Karpas-422 (cell line): ENCODE measurements around the gene MED31. TPM values are rescaled to one million over a fixed set of nuclear protein-coding genes. Genes with fewer than 3 reads are reported as not detected.

ENCODE experiments used
- DNase-seq: peaks from one replicate; pipeline ENCODE4 v3.0.0-alpha.2; 2015
- H2AFZ ChIP-seq: fragments of 200-600 bp; sonication (generic); 2 replicates; pipeline ENCODE4 v1.6.1; 2014; ENCODE audit warnings: antibody characterized with exemption, low read length, mixed read lengths
- H3K27ac ChIP-seq: fragments of 200-600 bp; sonication (generic); 2 replicates; pipeline ENCODE4 v1.5.1; 2014; ENCODE audit warnings: mild to moderate bottlenecking, low read length, moderate library complexity
- H3K27me3 ChIP-seq: fragments of 200-600 bp; sonication (generic); 2 replicates; pipeline ENCODE4 v1.6.1; 2014; ENCODE audit warnings: low read length, mixed read lengths
- H3K36me3 ChIP-seq: fragments of 200-600 bp; sonication (generic); 2 replicates; pipeline ENCODE4 v1.6.1; 2014; ENCODE audit warnings: low read length, mixed read lengths; ENCODE audit not compliant: insufficient read depth
- H3K4me1 ChIP-seq: fragments of 200-600 bp; sonication (generic); 2 replicates; pipeline ENCODE4 v1.6.1; 2014; ENCODE audit warnings: mild to moderate bottlenecking, low read length, mixed read lengths
- H3K4me2 ChIP-seq: fragments of 200-600 bp; sonication (generic); 2 replicates; pipeline ENCODE4 v1.6.1; 2014; ENCODE audit warnings: low read length, low read depth, mild to moderate bottlenecking; ENCODE audit not compliant: poor library complexity, severe bottlenecking
- H3K4me3 ChIP-seq: fragments of 200-600 bp; sonication (generic); 2 replicates; pipeline ENCODE4 v1.5.1; 2014; ENCODE audit warnings: mild to moderate bottlenecking, antibody characterized with exemption, low read length, mixed read lengths
- H3K79me2 ChIP-seq: fragments of 200-600 bp; sonication (generic); 2 replicates; pipeline ENCODE4 v1.6.1; 2014; ENCODE audit warnings: mild to moderate bottlenecking, low read length, mixed read lengths
- H3K9ac ChIP-seq: fragments of 200-600 bp; sonication (generic); 2 replicates; pipeline ENCODE4 v1.6.0; 2014; ENCODE audit warnings: low read length
- H3K9me2 ChIP-seq: fragments of 200-600 bp; sonication (generic), shearing (Covaris generic); replicated peaks from 2 replicates; pipeline ENCODE4 v1.6.0; 2014; ENCODE audit warnings: mild to moderate bottlenecking, low read length, moderate library complexity; ENCODE audit not compliant: insufficient read depth
- H3K9me3 ChIP-seq: fragments of 300-700, 200-600 bp; sonication (generic); 2 replicates; pipeline ENCODE4 v1.6.1; 2014; ENCODE audit warnings: low read length, mixed read lengths
- H4K20me1 ChIP-seq: fragments of 200-600 bp; sonication (generic); 2 replicates; pipeline ENCODE4 v1.6.1; 2014; ENCODE audit warnings: mild to moderate bottlenecking, antibody characterized with exemption, low read length, low read depth; ENCODE audit not compliant: insufficient read depth
- total RNA-seq: library from RNA; depleted of rRNA; stranded (reverse); fragments of >200 nt; shearing (Covaris generic); gene quantifications from 2 replicates; pipeline ENCODE4 v1.2.3, GENCODE V29; 2014; ENCODE audit warnings: low replicate concordance

MED31 gene
- total RNA-seq, 1 experiment from 2014 or later: 45.3 TPM

GRCh38 chr17:6641247-6641863 lies 10.1 kb downstream of the MED31 start:
- H3K27ac ChIP-seq: peak overlapping the region; percentile 86
- no peaks in the 10 kb centered on the region for H4K20me1 ChIP-seq
- no peaks in the 10 kb centered on the region for H3K9me3 ChIP-seq
- peak overlapping the region; percentile 88 for H3K4me3 ChIP-seq
- H3K36me3 ChIP-seq: peaks cover 38% of the 10 kb centered on the region; the same call in 1 of the 2 replicates
- peak; percentile 66 for DNase-seq
- no peaks in the 10 kb centered on the region for H3K9me2 ChIP-seq
- H3K9ac ChIP-seq: peak overlapping the region; percentile 85
- H2AFZ ChIP-seq: no peak overlapping the region; the same call in 1 of the 2 replicates
- no peaks in the 10 kb centered on the region for H3K27me3 ChIP-seq
- H3K4me2 ChIP-seq: peak overlapping the region; percentile 71
- H3K4me1 ChIP-seq: peaks cover 36% of the 10 kb centered on the region
- peaks cover 85% of the 10 kb centered on the region for H3K79me2 ChIP-seq

DNA sequence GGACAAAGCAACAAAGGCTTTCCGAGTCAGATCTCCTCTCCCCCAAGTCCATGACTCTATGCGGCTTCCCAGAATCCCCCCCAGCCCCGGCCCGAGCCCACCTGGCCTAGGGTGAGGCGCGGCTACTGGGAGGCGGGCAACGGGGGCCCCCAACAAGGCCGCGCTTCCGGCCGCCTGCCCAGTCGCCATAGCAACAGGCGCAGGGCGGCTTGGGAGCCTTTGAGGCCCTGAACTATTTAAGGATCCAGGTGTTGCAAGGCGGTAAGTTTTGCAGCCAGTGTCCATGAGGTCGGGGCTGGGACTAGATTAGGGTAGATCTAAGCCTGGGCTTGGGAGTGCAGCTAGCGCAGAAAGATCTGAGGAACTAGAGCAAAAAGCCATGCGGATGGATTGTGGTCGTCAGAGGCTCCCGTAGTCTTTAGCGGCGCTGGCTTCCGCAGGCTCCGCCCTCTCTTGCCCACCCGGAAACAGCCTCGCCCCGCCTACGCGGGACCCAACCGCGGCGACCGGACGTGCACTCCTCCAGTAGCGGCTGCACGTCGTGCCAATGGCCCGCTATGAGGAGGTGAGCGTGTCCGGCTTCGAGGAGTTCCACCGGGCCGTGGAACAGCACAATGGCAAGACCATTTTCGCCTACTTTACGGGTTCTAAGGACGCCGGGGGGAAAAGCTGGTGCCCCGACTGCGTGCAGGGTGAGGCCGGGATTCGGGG lies 10.7 kb downstream of the MED31 start, which contains the start of the genes KIAA0753 and TXNDC17:
Gene KIAA0753, minus strand, starts transcription at position 176 of the 711 bp plus-strand sequence. CDS start 5,608 bp downstream, outside the sequence.
Gene TXNDC17, plus strand, starts transcription at position 525 of the 711 bp plus-strand sequence. Its CDS starts 23 bp downstream, at position 548.
- peak within 1 kb of the TSS; percentile 88 for H3K4me3 ChIP-seq
- H4K20me1 ChIP-seq: no peaks in the 10 kb centered on the region
- H3K27ac ChIP-seq: peak within 1 kb of the TSS; percentile 86
- H3K36me3 ChIP-seq: peaks cover 34% of the 10 kb centered on the region; the same call in 1 of the 2 replicates
- no peaks in the 10 kb centered on the region for H3K9me3 ChIP-seq
- H3K9ac ChIP-seq: peak within 1 kb of the TSS; percentile 85
- no peaks in the 10 kb centered on the region for H3K9me2 ChIP-seq
- H3K79me2 ChIP-seq: peaks cover 79% of the 10 kb centered on the region
- no peaks in the 10 kb centered on the region for H3K27me3 ChIP-seq
- H3K4me1 ChIP-seq: peaks cover 36% of the 10 kb centered on the region
- peak within 1 kb of the TSS; percentile 94 for H2AFZ ChIP-seq
- peak; percentile 97 for DNase-seq
- H3K4me2 ChIP-seq: peak within 1 kb of the TSS; percentile 71

DNA sequence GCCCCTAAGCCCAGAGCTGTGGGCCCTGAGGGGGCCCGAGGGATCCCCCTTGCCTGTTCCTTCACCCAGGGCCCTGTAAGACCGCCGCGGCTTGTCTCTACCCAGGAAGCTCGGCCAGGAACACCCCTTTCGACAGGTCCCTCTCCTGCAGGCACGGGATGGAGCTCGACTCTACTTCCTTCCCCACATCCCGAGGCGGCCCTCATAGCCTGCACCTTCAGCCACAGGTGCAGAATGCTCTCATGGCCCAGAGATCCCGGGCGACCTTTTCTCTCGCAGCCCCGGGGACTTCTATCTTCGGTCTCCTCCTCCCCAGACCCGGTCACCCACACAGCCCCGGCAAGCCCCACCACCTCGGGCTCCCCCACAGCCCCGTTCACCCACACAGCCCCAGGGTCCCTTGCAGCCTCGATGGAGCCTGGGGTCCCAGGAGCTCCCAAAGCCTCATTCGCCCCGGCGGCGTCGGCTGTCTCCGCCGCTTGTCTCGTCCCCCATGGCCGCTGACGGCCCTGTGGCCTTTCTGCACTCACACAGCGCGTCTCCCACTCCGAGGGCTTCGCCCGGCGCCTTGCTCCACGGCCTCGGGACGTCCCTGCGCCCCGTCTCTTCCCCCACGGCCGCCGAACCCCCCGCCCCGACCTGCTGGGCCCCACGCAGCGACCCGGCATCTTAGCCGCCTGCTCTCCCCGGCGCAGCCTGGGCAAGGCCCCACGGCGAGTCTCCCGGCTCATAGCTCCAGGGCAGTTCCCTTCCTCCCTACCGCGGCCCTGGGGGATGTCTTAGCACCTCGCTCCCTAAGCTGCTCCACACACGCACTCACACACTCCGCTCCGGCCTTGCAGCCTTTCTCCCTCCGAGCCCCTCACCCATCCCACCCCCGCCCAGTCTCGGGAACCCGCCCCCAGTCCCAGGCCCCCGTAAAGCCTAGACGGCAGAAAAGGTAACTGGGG lies 11.5 kb downstream of the MED31 start:
- Histone ChIP-seq H3K27me3 (no peaks in the 10 kb centered on the region), H3K4me3 (peak overlapping the region; percentile 88), H3K4me2 (peak overlapping the region; percentile 71), H3K27ac (peak overlapping the region; percentile 86), H4K20me1 (no peaks in the 10 kb centered on the region), H3K79me2 (peaks cover 70% of the 10 kb centered on the region), H3K9me2 (no peaks in the 10 kb centered on the region), H3K9me3 (no peaks in the 10 kb centered on the region), H2AFZ (no peak overlapping the region; the same call in 1 of the 2 replicates), H3K4me1 (peaks cover 36% of the 10 kb centered on the region), H3K36me3 (peaks cover 28% of the 10 kb centered on the region; the same call in 1 of the 2 replicates), H3K9ac (peak overlapping the region; percentile 85)
- DNase-seq: peak; percentile 77

DNA sequence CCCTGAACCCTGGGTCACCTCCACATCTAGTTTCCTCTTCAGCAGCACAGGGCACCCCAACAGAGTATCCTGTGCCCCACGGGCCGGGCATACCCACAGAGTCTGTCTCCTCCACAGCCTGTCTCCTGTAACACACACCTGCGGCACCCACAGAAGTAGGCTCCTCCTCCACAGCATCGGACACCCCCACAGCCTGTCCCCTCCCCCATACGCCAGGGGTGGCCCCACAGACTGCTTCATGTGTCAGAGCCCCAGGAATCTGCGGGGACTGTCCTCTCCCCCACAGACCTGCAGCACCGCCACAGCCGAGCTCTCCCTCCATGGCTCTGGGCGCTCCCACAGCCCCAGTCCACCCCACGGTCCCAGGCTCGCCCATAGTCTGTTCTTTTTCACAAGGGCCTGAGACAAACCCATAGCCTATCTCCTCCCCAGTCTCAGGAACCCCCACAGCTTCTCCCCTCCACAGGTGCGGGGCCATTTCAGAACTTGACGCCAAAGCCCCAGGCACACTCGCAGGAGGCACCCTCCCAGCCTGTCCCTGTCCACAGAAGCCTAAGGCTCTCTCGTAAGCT lies 12.3 kb downstream of the MED31 start:
- peaks cover 20% of the 10 kb centered on the region; the same call in 1 of the 2 replicates for H3K36me3 ChIP-seq
- H3K4me2 ChIP-seq: peak overlapping the region; percentile 71
- H3K9me2 ChIP-seq: no peaks in the 10 kb centered on the region
- H3K27ac ChIP-seq: peak overlapping the region; percentile 86; the same call in 1 of the 2 replicates
- peak overlapping the region; percentile 85 for H3K9ac ChIP-seq
- peaks cover 63% of the 10 kb centered on the region for H3K79me2 ChIP-seq
- H3K4me1 ChIP-seq: peaks cover 36% of the 10 kb centered on the region
- no peaks in the 10 kb centered on the region for H4K20me1 ChIP-seq
- no peaks in the 10 kb centered on the region for H3K27me3 ChIP-seq
- DNase-seq: peak; percentile 79
- H2AFZ ChIP-seq: no peak overlapping the region
- H3K9me3 ChIP-seq: no peaks in the 10 kb centered on the region
- peak overlapping the region; percentile 88 for H3K4me3 ChIP-seq

GRCh38 chr17:6638046-6638908 lies 13.1 kb downstream of the MED31 start:
- peaks cover 18% of the 10 kb centered on the region; the same call in 1 of the 2 replicates for H3K36me3 ChIP-seq
- H3K9ac ChIP-seq: peak overlapping the region; percentile 85
- H3K4me3 ChIP-seq: peak overlapping the region; percentile 88
- H3K27ac ChIP-seq: no peak overlapping the region; the same call in 1 of the 2 replicates
- peak overlapping the region; percentile 71 for H3K4me2 ChIP-seq
- no peak overlapping the region for H2AFZ ChIP-seq
- no peaks in the 10 kb centered on the region for H4K20me1 ChIP-seq
- H3K9me3 ChIP-seq: no peaks in the 10 kb centered on the region
- H3K79me2 ChIP-seq: peaks cover 55% of the 10 kb centered on the region
- no peak for DNase-seq
- no peaks in the 10 kb centered on the region for H3K9me2 ChIP-seq
- peaks cover 29% of the 10 kb centered on the region for H3K4me1 ChIP-seq
- H3K27me3 ChIP-seq: no peaks in the 10 kb centered on the region

- no peak overlapping the region for H3K4me3 ChIP-seq
- no peak for DNase-seq
These were observed 14.0 kb downstream of the MED31 start for GRCh38 chr17:6637458-6637840.

More at GRCh38 chr17:6637458-6637840, 14.0 kb downstream of the MED31 start:
- Histone ChIP-seq H3K9me2 (no peaks in the 10 kb centered on the region), H3K36me3 (peaks cover 17% of the 10 kb centered on the region; the same call in 1 of the 2 replicates), H3K4me2 (no peak overlapping the region), H3K4me1 (peaks cover 20% of the 10 kb centered on the region), H3K27me3 (no peaks in the 10 kb centered on the region), H3K9ac (no peak overlapping the region), H4K20me1 (no peaks in the 10 kb centered on the region), H3K9me3 (no peaks in the 10 kb centered on the region), H2AFZ (no peak overlapping the region), H3K27ac (no peak overlapping the region), H3K79me2 (peaks cover 48% of the 10 kb centered on the region)
